HepG2 (cell line): ENCODE data around the gene WBP2NL. TPM values are rescaled to one million over a fixed set of nuclear protein-coding genes. Genes with fewer than 3 reads are reported as not detected.
A peak's percentile ranks its signal among the peaks of the same experiment; 100 is the strongest.

ENCODE experiments used
- ATAC-seq: fragments of 200-7000 bp; cut with Tn5 transposase; 3 replicates; pipeline ENCODE4 v1.9.1; 2020; ENCODE audit warnings: mild to moderate bottlenecking, moderate library complexity
- BruUV-seq: library from RNA; stranded (reverse); fragments of 400-500 nt; replicated peaks from 2 replicates; lab custom pipeline; 2021; lab: Mats Ljungman, UMichigan
- CTCF ChIA-PET: fragments of 300-600 bp; formaldehyde crosslinking; extraction: SDS; loops from one replicate; lab custom pipeline; 2021; ENCODE audit warnings: low total read pairs, inconsistent platforms, low intra/inter-chr PET ratio; lab: Yijun Ruan, JAX
- POLR2A ChIA-PET: fragments of 350-600 bp; sonication (Branson Sonifier 250); formaldehyde crosslinking; loops from one replicate; lab custom pipeline; 2020; ENCODE audit warnings: antibody characterized with exemption, inconsistent platforms; lab: Yijun Ruan, JAX
- DNase-seq: peaks from one replicate; pipeline ENCODE4 v3.0.0-alpha.2; 2015; ENCODE audit warnings: low spot score
- FAIRE-seq: peaks from 3 replicates; lab custom pipeline; 2011; peaks lifted over from hg19 to GRCh38; lab: Jason Lieb, UNC
- H2AFZ ChIP-seq: one replicate; pipeline ENCODE4 v1.6.1; 2011; ENCODE audit warnings: low read length, inconsistent platforms
- H3K27ac ChIP-seq: fragments of 300-600 bp; 3 replicates; pipeline ENCODE4 v1.8.0; 2011; ENCODE audit warnings: mixed run types, mild to moderate bottlenecking, mixed read lengths, low read length, inconsistent platforms; ENCODE audit not compliant: insufficient read depth; ENCODE audit errors: extremely low read length
- H3K27me3 ChIP-seq, 2 experiments: fragments of 200-600 bp in 1 of 2; 2 replicates in 1 of 2; 3 replicates in 1 of 2; pipeline versions ENCODE4 v1.6.0 to v1.8.0; 2011; ENCODE audit warnings: low read length in 2 of 2, mild to moderate bottlenecking in 2 of 2, moderate library complexity in 2 of 2, inconsistent platforms in 1 of 2; ENCODE audit not compliant: insufficient read depth in 2 of 2, control insufficient read depth in 1 of 2
- H3K36me3 ChIP-seq, 2 experiments: fragments of 200-600 bp in 1 of 2; replicated peaks in 1 of 2; 2 replicates in 1 of 2; 3 replicates in 1 of 2; pipeline versions ENCODE4 v1.5.1 to v1.8.0; 2011; ENCODE audit warnings: low read length in 2 of 2, inconsistent platforms in 1 of 2; ENCODE audit not compliant: insufficient read depth in 2 of 2, control insufficient read depth in 1 of 2
- H3K4me1 ChIP-seq: 2 replicates; pipeline ENCODE4 v1.5.1; 2012; ENCODE audit warnings: low read length, inconsistent platforms; ENCODE audit not compliant: insufficient read depth
- H3K4me2 ChIP-seq: 2 replicates; pipeline ENCODE4 v1.6.0; 2011; ENCODE audit warnings: low read depth, low read length, inconsistent platforms
- H3K4me3 ChIP-seq, 3 experiments: fragments of 200-600 bp in 1 of 3; sonication (generic), shearing (Covaris generic) in 1 of 3; replicated peaks in 1 of 3; 2 replicates each; pipeline ENCODE4 v1.5.1; 2011 to 2016; ENCODE audit warnings: low read length in 3 of 3, inconsistent platforms in 2 of 3, low read depth in 2 of 3, mild to moderate bottlenecking in 2 of 3, control low read depth in 1 of 3, mixed read lengths in 1 of 3; ENCODE audit not compliant: insufficient read depth in 1 of 3
- H3K79me2 ChIP-seq: one replicate; pipeline ENCODE4 v1.6.1; 2011; ENCODE audit warnings: low read length, inconsistent platforms; ENCODE audit not compliant: insufficient read depth
- H3K9ac ChIP-seq: 2 replicates; pipeline ENCODE4 v1.6.0; 2011; ENCODE audit warnings: mild to moderate bottlenecking, low read depth, low read length, inconsistent platforms; ENCODE audit not compliant: insufficient read depth
- H3K9me3 ChIP-seq: 2 replicates; pipeline ENCODE4 v1.5.1; 2012; ENCODE audit warnings: mild to moderate bottlenecking, low read length
- H4K20me1 ChIP-seq: 2 replicates; pipeline ENCODE4 v1.6.0; 2011; ENCODE audit warnings: inconsistent platforms, mild to moderate bottlenecking, low read length, moderate library complexity; ENCODE audit not compliant: insufficient read depth
- CBX1 ChIP-seq: IDR thresholded peaks from one replicate; pipeline ENCODE4 v1.6.1; 2016; ENCODE audit warnings: antibody characterized with exemption, low read depth
- KDM3A ChIP-seq: IDR thresholded peaks from 2 replicates; pipeline ENCODE4 v1.6.1; 2018; ENCODE audit warnings: low read depth, missing compliant biosample characterization
- KLF6 ChIP-seq: IDR thresholded peaks from 2 replicates; pipeline ENCODE4 v1.8.0; 2016; ENCODE audit warnings: missing biosample characterization, missing genetic modification reagents
- RARG ChIP-seq: sonication (generic); formaldehyde crosslinking; IDR thresholded peaks from 2 replicates; pipeline ENCODE4 v1.4.0; 2020; ENCODE audit warnings: low read depth, mild to moderate bottlenecking, missing genetic modification reagents
- RFX5 ChIP-seq: IDR thresholded peaks from 2 replicates; pipeline ENCODE4 v1.6.1; 2011; ENCODE audit warnings: low read depth, low read length, improper control_type of control experiment
- SAP130 ChIP-seq: IDR thresholded peaks from 2 replicates; pipeline ENCODE4 v1.6.1; 2016; ENCODE audit warnings: low read depth
- SMAD9 ChIP-seq: sonication (generic); formaldehyde crosslinking; IDR thresholded peaks from 2 replicates; pipeline ENCODE4 v1.5.1; 2020; ENCODE audit warnings: mild to moderate bottlenecking, missing genetic modification reagents
- ZNF30 ChIP-seq: sonication (generic); formaldehyde crosslinking; IDR thresholded peaks from 2 replicates; pipeline ENCODE4 v1.5.0; 2020; ENCODE audit warnings: mild to moderate bottlenecking, missing genetic modification reagents
- ZNF484 ChIP-seq: sonication (generic); formaldehyde crosslinking; IDR thresholded peaks from 2 replicates; pipeline ENCODE4 v1.5.1; 2020; ENCODE audit warnings: mild to moderate bottlenecking, low read depth, missing genetic modification reagents, borderline replicate concordance
- ZNF530 ChIP-seq: sonication (generic); formaldehyde crosslinking; IDR thresholded peaks from 2 replicates; pipeline ENCODE4 v1.5.0; 2020; ENCODE audit warnings: low read depth, mild to moderate bottlenecking, missing genetic modification reagents
- ZNF761 ChIP-seq: sonication (generic); formaldehyde crosslinking; conservative IDR thresholded peaks from 2 replicates; pipeline ENCODE4 v1.4.0; 2020; ENCODE audit warnings: mild to moderate bottlenecking, missing genetic modification reagents
- WGBS: methylation state at CpG from one replicate; pipeline ENCODE4 v1.1.6; 2017; ENCODE audit warnings: low lambda C conversion rate; 5-methylcytosine and 5-hydroxymethylcytosine counted together
- in situ Hi-C: cut with HindIII; loops from 2 replicates; pipeline ENCODE4 v1.10.0; 2017; ENCODE audit warnings: low pct_unique_long_range_greater_than_20kb; ENCODE audit not compliant: extremely low pct_ligation_motif_present
- intact Hi-C: fragments of 100-400 bp; cut with micrococcal nuclease; formaldehyde crosslinking; loops from one replicate; pipeline ENCODE4 v1.10.0; 2022; ENCODE audit not compliant: unreplicated experiment
- polyA plus RNA-seq, 8 experiments: library from polyadenylated mRNA; depleted of rRNA in 3 of 8; stranded (reverse) in 7 of 8; unstranded in 1 of 8; fragments of >200 nt; fragmentation: Illumina TruSeq in 4 of 8; extraction: Trizol in 4 of 8; gene quantifications; 2 replicates each; pipeline versions ENCODE4 v1.2.1 to v1.2.3, GENCODE V29; 2011 to 2016; ENCODE audit warnings: low read depth in 4 of 8, missing spikeins in 1 of 8, mixed read lengths in 1 of 8; ENCODE audit not compliant: insufficient read depth in 1 of 8
- total RNA-seq, 5 experiments: library from RNA; depleted of rRNA; stranded (reverse); fragments of >200 nt; fragmentation: Illumina TruSeq; extraction: Trizol; gene quantifications; 2 replicates each; pipeline ENCODE4 v1.2.3, GENCODE V29; 2016; ENCODE audit warnings: low read depth in 1 of 5
- TF ChIP-seq, protein P1 (sequence below): sonication (generic); formaldehyde crosslinking; IDR thresholded peaks from 2 replicates; pipeline ENCODE4 v1.4.0; 2020; ENCODE audit warnings: mild to moderate bottlenecking, missing genetic modification reagents, borderline replicate concordance
- TF ChIP-seq, protein P2 (sequence below): sonication (generic); formaldehyde crosslinking; IDR thresholded peaks from 2 replicates; pipeline ENCODE4 v1.5.0; 2020; ENCODE audit warnings: missing genetic modification reagents, mild to moderate bottlenecking, borderline replicate concordance
- TF ChIP-seq, protein P3 (sequence below): sonication (generic); formaldehyde crosslinking; IDR thresholded peaks from 2 replicates; pipeline ENCODE4 v1.4.0; 2020; ENCODE audit warnings: mild to moderate bottlenecking, missing genetic modification reagents

The WBP2NL gene
- total and polyA plus RNA-seq, 2 of the 13 experiments (the other 11 are each of a cell fraction or from before 2014, with no cell fraction given), result not detected

DNA sequence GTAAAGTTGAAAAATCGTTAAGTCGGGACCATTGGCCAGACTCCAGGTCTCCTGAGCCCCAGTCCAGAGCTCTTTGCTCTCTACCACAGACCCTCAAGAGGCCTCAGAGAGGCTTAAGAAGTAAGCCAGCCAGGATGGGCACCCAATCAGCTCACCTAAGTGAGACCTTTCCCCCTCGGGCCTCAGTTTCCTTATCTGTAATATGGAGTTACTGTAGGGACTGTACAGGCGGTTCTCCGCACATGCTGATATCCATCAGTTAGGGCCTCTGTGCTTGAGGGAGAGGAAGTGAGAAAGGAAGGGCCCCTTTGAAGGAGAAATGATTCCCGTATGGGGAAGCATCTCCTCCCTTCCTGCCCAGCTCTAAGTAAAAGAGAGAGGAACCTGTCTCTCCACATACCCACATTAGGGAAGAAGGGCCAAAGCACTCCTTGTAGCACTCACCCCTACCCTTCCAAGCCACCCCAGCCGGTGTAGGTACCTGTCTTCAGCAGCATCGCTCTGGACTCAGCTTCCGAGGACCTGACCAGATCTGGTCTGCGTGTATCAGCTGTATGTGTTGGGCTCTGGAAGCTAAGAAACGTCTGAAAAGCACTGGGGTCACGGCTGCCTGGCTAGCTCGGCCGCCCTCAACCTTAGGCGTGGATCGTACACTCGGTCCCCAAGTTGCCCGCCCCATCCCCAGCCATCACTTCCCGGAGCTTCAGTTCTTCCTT is 71.4 kb downstream of the WBP2NL start (continued):
- TF ChIP-seq ZNF530 (CRISPR knock-in tag) (no peak), RFX5 (0 out of 2 replicates have a peak, but pooled peaks have one; percentile 3), ZNF30 (CRISPR knock-in tag) (0 out of 2 replicates have a peak, but pooled peaks have one; percentile 44)
- TF ChIP-seq, all 625 proteins: peak for 7

DNA sequence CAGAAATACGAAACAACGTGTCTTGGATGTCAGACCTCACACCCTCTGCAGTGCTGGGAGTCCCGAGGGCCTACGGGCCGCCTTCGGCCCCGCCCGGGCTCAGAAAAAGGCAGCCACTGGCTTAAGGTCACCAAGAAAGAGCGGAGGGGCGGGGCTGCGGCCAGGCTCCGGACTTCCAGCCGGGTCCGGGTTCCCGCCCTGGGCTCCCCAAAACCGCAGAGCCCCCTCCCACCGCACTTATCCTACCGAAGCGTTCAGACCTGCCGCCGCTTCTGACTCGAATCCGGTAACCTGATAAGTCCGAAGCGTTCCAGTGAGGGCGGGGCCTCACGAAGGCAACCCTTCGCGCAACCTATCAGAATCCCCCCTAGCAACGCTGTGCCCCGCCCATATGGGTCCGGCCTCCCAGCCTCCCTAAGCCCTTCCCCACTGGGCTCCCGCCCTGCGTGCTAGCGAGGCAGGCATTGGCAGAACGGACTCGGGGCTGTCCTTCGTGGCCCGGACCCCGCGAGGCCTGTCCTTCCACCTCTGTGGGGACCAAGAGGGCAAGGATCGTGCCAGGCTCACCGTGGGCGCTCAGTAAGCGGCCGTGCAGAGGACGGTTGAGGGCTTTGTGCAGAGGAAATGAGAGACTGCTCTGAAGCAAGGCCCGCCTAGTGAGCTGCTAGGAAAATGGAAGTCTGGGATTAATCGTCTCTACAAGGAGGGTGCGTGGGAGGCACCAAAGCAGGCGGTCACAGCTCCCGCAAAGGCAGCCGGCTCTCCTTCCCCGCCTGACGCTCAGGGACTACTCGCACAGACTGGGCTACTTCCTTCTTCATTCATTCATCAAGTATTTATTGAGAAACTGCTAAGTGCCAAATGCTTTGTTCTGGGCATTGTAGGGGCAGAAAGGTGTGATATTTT is 72.2 kb downstream of the WBP2NL start, which contains the start of gene NAGA:
Gene NAGA, minus strand, starts transcription at position 296 of the 906 bp plus-strand sequence. CDS start 515 bp downstream, outside the sequence.
- intact Hi-C loops (no loop called here), in situ Hi-C loops (loop anchor here (5.0 kb wide), 1 partner anchor 103 kb away; the partner anchor contains the start of gene SEPTIN3)
- peaks cover 0 to 4% of the 10 kb centered on the region in 2 experiments; a peak in 3 of 5 replicates for H3K36me3 ChIP-seq
- no peaks in the 10 kb centered on the region for H4K20me1 ChIP-seq
- H3K79me2 ChIP-seq, result no peaks in the 10 kb centered on the region
- peak within 1 kb of the TSS; percentile 77 for H3K9ac ChIP-seq
- DNase-seq (peak; percentile 92), ATAC-seq (peak; percentile 98), FAIRE-seq (peak; percentile 98)
- peak within 1 kb of the TSS; percentile 100 for H3K4me2 ChIP-seq
- BruUV-seq, result TSS peak; percentile 96
- CTCF ChIA-PET, result no interaction called here
- H3K4me3 ChIP-seq, result peak within 1 kb of the TSS; percentile 52 to 79 (median 64)
- peaks cover 36% of the 10 kb centered on the region for H3K4me1 ChIP-seq
- no peaks in the 10 kb centered on the region for H3K9me3 ChIP-seq
- WGBS, result 0% methylated on average over 14 of the region's 56 CpGs
- no peaks in the 10 kb centered on the region; a peak in 1 of 5 replicates for H3K27me3 ChIP-seq
- POLR2A ChIA-PET, result interaction anchor here (0.7 to 2.5 kb wide), 3 partner anchors 9 to 32 kb away, joined by 3 to 21 read pairs (median 16); partner anchors contain the start of genes NDUFA6 and SMDT1
- H2AFZ ChIP-seq, result peak within 1 kb of the TSS; percentile 61
- H3K27ac ChIP-seq, result peak within 1 kb of the TSS; percentile 68
- TF ChIP-seq CBX1, result peak; percentile 66
- TF ChIP-seq, protein P1, sequence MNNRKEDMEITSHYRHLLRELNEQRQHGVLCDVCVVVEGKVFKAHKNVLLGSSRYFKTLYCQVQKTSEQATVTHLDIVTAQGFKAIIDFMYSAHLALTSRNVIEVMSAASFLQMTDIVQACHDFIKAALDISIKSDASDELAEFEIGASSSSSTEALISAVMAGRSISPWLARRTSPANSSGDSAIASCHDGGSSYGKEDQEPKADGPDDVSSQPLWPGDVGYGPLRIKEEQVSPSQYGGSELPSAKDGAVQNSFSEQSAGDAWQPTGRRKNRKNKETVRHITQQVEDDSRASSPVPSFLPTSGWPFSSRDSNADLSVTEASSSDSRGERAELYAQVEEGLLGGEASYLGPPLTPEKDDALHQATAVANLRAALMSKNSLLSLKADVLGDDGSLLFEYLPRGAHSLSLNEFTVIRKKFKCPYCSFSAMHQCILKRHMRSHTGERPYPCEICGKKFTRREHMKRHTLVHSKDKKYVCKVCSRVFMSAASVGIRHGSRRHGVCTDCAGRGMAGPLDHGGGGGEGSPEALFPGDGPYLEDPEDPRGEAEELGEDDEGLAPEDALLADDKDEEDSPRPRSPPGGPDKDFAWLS (CRISPR knock-in tag), result no peak
- TF ChIP-seq, protein P2, sequence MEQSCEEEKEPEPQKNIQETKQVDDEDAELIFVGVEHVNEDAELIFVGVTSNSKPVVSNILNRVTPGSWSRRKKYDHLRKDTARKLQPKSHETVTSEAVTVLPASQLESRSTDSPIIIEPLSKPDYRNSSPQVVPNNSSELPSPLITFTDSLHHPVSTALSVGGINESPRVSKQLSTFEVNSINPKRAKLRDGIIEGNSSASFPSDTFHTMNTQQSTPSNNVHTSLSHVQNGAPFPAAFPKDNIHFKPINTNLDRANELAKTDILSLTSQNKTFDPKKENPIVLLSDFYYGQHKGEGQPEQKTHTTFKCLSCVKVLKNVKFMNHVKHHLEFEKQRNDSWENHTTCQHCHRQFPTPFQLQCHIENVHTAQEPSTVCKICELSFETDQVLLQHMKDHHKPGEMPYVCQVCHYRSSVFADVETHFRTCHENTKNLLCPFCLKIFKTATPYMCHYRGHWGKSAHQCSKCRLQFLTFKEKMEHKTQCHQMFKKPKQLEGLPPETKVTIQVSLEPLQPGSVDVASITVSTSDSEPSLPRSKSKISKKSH (CRISPR knock-in tag), result peak; percentile 90
- peak; percentile 43; the same call in 1 of the 2 replicates for TF ChIP-seq KDM3A (CRISPR knock-in tag)
- TF ChIP-seq, protein P3, sequence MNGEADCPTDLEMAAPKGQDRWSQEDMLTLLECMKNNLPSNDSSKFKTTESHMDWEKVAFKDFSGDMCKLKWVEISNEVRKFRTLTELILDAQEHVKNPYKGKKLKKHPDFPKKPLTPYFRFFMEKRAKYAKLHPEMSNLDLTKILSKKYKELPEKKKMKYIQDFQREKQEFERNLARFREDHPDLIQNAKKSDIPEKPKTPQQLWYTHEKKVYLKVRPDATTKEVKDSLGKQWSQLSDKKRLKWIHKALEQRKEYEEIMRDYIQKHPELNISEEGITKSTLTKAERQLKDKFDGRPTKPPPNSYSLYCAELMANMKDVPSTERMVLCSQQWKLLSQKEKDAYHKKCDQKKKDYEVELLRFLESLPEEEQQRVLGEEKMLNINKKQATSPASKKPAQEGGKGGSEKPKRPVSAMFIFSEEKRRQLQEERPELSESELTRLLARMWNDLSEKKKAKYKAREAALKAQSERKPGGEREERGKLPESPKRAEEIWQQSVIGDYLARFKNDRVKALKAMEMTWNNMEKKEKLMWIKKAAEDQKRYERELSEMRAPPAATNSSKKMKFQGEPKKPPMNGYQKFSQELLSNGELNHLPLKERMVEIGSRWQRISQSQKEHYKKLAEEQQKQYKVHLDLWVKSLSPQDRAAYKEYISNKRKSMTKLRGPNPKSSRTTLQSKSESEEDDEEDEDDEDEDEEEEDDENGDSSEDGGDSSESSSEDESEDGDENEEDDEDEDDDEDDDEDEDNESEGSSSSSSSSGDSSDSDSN (CRISPR knock-in tag), result peak; percentile 85
- no peak for TF ChIP-seq ZNF484 (CRISPR knock-in tag)
- TF ChIP-seq SAP130, result peak; percentile 86
- TF ChIP-seq ZNF761 (CRISPR knock-in tag), result 0 out of 2 replicates have a peak, but pooled peaks have one; percentile 72
- peak; percentile 91 for TF ChIP-seq SMAD9 (CRISPR knock-in tag)
- peak; percentile 83; the same call in 1 of the 2 replicates for TF ChIP-seq KLF6 (CRISPR knock-in tag)
- TF ChIP-seq RARG, result no peak
